ENCODE data around the gene LRRC63.
"Not testable (repeated sequence)": the region's sequence is repeated elsewhere in the genome, so short reads cannot be mapped to it uniquely, and the experiment has no call there.

The LRRC63 gene, protein sequence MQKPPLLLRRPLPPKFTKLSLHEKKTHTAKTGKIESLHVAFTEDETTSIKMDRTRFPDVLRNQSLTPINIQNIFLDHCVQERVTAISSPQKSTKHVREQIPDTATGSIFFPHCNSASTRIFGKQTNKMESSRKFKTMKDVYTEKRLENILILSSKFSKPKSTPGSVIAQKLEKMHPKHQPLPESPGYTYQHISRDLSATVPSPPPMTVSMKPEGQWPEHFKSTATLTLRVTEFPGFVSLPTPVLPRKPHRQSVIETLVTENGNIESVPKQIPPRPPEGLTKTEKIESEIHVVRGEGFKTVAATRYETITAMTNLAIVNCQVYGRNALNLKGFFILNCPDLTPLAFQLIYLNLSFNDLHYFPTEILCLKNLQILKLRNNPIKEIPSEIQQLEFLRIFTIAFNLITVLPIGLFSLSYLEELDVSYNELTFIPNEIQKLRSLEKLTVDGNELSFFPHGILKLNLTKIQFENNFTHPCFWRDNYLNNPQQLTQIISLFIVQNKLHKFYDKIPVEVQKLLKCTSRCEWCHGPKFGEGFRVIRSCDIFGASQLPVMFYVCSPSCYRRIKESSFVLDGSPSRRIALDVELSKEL

GRCh38 chr13:46211483-46212351, at the start of gene LRRC63:
LRRC63 (plus strand) TSS chr13:46211928; CDS start chr13:46213035, 1,107 bp downstream.
- no peak for DNase-seq

- DNase-seq: not testable (repeated sequence)
These were observed 49.0 kb upstream of the LRRC63 start for GRCh38 chr13:46162741-46163140.

GRCh38 chr13:46164661-46165060, 47.1 kb upstream of the LRRC63 start:
- no peak for DNase-seq

- no peak for DNase-seq
These were observed 46.1 kb upstream of the LRRC63 start for GRCh38 chr13:46165485-46166223.

GRCh38 chr13:46166224-46166584, 45.5 kb upstream of the LRRC63 start:
- DNase-seq: no peak

- DNase-seq: no peak
These were observed 44.6 kb upstream of the LRRC63 start for GRCh38 chr13:46166947-46167610.

GRCh38 chr13:46168341-46168740, 43.4 kb upstream of the LRRC63 start:
- no peak for DNase-seq

- DNase-seq: no peak
These were observed 42.9 kb upstream of the LRRC63 start for GRCh38 chr13:46168783-46169182.

GRCh38 chr13:46169758-46170157, 42.0 kb upstream of the LRRC63 start:
- DNase-seq: no peak

DNA sequence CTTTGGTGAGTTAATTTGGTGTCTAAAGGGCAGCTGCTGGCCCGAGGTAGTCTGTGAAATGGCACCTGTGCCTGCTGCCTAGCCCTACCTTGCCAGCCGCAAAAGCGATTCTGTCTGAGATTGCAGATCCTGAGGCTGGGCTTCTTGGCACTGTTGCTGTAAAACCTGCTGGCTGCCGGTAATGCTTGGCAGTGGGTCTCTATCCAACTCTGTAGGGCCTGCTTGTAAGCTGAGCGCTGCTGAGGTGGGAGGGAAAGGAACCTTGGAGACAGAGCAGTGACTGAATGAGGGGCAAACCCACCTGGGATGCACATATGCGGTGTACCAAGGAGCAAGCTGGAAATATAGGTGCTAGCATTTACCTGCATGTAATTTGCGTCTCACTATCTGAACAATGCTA, 41.5 kb upstream of the LRRC63 start:
- DNase-seq: no peak

DNA sequence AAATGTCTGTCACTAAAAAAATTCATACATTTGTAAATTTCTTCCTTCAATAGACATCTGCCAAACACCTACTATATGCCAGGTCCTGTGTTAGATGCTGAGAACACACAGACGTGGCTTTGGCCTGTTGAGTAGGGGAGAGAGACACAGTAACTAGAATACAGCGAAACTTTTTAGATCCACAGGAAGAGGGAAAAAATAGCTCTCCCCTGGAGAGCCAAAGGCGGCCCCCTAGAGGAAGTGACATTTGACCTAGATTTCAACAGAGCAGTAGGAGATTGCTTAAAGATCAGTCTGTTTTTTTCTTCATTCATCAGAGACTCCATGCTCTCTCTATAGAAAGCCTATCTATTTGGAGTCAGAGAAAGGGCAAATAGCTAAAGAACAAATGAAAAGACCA, 41.0 kb upstream of the LRRC63 start:
- no peak for DNase-seq

- DNase-seq: no peak
These were observed 40.5 kb upstream of the LRRC63 start for GRCh38 chr13:46171217-46171616.

- no peak for DNase-seq
These were observed 40.0 kb upstream of the LRRC63 start for GRCh38 chr13:46171739-46172138.

DNA sequence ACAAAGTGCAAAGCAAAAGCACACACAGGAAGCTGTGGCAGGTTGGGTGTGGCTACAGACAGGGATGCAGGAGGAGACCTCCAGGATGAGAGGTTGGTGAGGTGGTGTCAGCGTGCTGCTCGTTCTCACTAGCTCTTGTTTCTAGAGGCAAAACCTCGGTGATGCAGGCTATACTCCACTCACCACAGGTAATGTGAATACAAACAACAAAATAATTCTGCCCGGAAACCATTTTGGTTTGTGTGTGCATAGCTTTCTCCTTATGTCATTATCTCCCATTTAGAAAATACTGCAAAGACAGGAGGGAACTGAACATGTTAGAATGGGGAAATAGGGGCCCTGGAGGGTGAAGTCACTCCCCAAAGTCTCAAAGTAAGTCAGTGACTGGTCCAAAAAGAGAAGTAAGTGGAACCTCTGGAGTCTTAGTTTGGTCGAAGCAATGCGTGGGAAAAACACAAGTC, 39.2 kb upstream of the LRRC63 start:
- no peak for DNase-seq

GRCh38 chr13:46173656-46174055, 38.1 kb upstream of the LRRC63 start:
- no peak for DNase-seq

DNA sequence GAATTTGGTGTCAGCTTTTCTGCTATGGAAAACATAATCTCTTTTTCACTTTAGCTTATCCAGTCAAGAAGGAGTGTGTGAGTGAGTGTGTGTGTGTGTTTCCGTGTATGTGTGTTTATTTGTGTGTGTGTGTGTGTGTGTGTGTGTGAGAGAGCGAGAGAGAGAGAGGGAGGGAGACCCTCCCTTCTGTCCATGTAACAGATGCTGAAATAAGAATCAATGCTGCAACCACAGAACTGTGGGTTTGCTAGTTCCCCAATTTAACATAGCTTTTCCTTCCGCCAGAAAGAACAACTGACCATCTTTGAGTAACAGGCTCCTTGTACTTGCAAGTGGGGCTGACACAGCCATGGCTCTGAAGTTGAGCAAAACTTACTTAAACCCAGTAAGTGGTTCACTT, 35.0 kb upstream of the LRRC63 start:
- no peak for DNase-seq

DNA sequence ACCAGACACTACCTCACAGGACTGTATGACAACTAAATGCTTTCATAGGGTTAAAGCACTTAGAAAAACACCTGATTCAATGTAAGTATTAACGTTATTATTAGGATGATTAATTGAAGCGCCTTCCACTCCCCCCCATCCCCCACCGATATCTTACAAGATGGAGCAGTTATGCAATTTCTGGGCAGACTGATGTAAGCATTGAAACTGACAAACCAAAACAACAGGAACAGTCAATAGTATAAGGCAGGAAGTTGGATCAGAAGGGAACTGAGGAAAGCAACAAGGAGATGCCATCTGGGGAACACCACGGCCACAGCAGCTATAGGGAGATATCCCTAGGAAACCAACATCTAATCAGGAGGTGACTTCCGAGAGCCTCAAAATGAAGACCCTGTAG, 33.6 kb upstream of the LRRC63 start:
- no peak for DNase-seq

DNA sequence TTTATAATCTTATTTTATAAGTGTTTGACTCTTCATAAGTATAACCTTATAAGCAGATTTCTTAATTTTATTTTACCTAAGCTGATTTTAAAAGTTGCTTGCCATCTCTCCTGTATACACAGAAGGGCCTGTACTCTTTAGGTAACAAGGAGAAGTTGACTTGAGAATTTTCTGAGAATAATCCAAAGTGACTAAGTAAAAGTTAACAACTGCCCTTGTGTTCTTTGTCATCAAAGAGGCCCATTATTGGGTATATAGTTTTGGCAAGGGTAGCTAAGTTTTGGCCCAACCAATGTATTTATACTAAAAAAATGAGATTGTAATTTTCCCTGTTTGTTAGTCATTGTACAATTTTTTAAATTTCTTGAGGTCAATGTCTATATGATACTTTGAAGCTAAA, 32.9 kb upstream of the LRRC63 start:
- no peak for DNase-seq

DNA sequence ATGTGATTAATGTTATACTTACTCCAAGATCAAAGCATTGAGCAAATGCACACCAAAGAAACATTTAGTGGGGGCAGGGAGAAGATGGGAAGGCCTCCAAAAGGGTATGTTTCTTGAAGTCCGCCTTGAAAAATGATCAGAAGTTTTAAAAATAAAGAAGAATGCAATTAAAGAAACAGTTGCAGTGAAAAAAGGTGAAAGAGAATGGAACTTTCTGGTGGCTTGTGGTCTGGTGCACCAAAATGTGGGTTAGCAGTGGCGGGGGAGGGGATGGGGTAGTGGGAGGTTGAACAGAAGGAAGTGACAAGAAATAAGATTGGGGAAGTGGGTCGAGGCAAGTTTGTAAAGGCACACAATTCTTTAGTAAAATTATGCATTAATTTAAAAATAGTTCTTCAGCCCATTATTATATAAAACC, 32.2 kb upstream of the LRRC63 start:
- DNase-seq: no peak

DNA sequence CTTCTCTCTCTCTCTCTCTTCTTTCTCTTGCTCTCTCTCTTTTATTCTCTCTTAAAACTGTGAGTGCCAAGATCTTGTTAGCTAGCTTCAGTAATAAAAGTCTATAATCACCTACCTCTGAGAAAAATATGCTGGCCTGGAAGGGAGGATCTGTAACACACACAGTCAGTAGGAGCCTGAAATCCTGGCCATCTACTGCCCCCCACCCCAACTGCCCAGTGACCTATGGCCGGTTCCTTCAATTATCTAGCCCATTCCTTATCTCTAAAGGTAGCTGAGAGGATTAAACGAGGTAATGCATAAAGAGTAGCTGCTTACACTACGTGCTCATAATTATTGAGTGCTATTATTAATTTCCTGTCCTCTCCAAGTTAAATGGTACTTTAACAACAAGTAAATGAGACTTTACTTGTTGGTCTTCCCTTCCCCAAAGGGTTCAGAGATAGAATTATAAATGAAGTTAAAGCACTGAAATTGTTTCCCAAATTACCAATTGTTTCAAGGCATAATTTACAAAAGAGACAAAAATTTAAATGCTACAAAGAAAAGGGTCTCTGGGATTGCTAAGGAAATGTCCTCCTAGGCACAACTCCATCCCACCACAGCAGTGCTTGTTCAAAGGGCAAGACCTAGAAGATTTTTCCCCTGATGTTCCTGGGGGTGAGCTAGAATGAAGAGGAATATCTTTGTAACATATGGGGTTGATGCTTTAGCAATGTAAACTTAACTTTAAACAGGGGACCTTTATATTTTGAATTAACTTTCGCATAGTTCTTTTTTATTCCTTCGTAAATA, 31.6 kb upstream of the LRRC63 start:
- no peak for DNase-seq

GRCh38 chr13:46181377-46181839, 30.3 kb upstream of the LRRC63 start:
- DNase-seq: no peak
